ENCODE results near the gene MVB12B. TPM values are rescaled to one million over a fixed set of nuclear protein-coding genes. Genes with fewer than 3 reads are reported as not detected.

MVB12B gene
- total RNA-seq, 2 experiments from 2014 or later: 2.6 TPM

DNA sequence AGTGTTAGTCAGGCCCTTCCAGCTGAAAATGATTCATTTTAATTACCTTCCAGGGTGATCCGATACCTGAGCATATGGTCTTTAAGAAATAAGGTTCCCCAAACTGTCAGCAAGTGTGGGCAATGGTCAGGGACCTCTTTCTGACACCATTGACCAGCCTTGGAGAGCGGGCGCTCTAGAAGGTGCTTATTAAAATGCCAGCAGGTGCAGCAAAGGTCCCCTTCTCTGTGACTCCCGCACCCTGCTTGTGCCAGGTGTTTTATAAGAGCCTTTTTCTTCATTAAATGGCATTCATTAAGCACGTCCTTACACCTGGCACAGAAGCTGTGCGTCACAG, 85.3 kb downstream of the MVB12B start:
- Mint-ChIP-seq H3K27me3 (ENCODE audit: low read depth) (no peaks in the 10 kb centered on the region), H3K9me3 (no peaks in the 10 kb centered on the region), H3K27ac (peak overlapping the region; percentile 72), H3K36me3 (ENCODE audit: low read depth) (no peaks in the 10 kb centered on the region), H3K4me3 (peak overlapping the region; percentile 35), H3K4me1 (ENCODE audit: low read depth) (peaks cover 33% of the 10 kb centered on the region)
- CTCF ChIA-PET: interaction anchor here (1.1 to 1.8 kb wide), 2 partner anchors 13 to 80 kb away, joined by 3 to 5 read pairs; no protein-coding TSS in a partner anchor
- no peak for DNase-seq
- intact Hi-C loops (cut with micrococcal nuclease): loop anchor here (1.0 to 5.0 kb wide), 5 partner anchors 15 to 890 kb away; no protein-coding TSS in a partner anchor

DNA sequence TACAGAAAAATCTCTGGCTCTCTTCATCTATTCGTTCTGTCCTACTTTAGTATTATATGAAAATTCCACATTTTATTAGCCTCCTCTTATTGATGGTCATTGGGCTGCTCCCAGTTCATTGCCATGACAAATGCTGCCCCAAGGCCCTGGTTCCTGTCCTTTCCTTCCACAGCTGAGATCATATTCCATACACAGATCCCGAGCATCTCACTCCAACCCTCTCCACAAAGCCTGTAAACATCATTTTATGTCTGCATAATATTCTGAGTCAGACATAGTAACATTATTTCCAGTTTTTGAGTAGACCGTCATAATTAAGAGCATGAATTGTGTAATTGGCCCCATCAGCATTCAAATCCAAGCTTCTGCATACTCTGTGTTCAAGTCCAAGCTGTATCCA, 86.3 kb downstream of the MVB12B start:
- Mint-ChIP-seq H3K9me3 (no peaks in the 10 kb centered on the region), H3K36me3 (ENCODE audit: low read depth) (no peaks in the 10 kb centered on the region), H3K4me1 (ENCODE audit: low read depth) (peaks cover 33% of the 10 kb centered on the region), H3K27me3 (ENCODE audit: low read depth) (no peaks in the 10 kb centered on the region), H3K4me3 (no peak overlapping the region), H3K27ac (no peak overlapping the region)
- DNase-seq: no peak
- CTCF ChIA-PET: no interaction called here
- intact Hi-C loops (cut with micrococcal nuclease): loop anchor here (5.0 kb wide), 2 partner anchors 79 to 891 kb away; no protein-coding TSS in a partner anchor

DNA sequence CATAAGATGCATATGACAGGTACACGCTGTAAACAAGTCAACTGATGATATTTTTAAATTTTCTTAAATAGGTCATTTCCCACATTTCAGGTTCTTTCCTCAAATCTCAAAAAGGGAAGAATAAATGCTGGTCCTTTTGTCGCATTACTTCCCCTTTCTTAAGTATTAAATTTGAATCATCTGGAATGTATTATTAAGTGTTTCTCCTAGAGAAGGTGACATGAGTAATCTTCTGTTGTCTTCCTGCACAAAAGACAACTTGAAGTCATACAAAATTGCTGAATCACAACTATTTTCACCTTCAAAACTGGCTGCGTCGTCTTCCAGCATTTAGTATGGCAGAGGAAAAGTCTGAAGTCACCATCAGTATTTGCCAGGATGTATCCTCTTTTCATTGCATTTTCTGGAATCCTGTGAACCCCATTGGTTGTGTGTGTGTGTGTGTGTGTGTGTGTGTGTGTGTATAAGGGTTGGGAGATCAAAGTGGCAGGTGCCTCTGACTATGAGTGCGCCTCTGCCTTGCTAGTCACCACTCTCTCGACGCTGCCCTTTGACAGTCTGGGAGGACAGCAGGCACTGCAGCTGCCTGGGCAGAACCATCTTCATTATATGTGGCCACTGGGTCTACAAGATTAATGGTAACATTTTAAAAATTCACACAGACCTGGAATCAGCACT, 86.9 kb downstream of the MVB12B start:
- no peak for DNase-seq
- H3K36me3 Mint-ChIP-seq (ENCODE audit: low read depth): no peaks in the 10 kb centered on the region
- H3K4me3 Mint-ChIP-seq: no peak overlapping the region
- no peaks in the 10 kb centered on the region for H3K27me3 Mint-ChIP-seq (ENCODE audit: low read depth)
- H3K4me1 Mint-ChIP-seq (ENCODE audit: low read depth): peaks cover 33% of the 10 kb centered on the region
- no peak overlapping the region for H3K27ac Mint-ChIP-seq
- H3K9me3 Mint-ChIP-seq: no peaks in the 10 kb centered on the region
- CTCF ChIA-PET: interaction anchor here (0.7 to 1.1 kb wide), 2 partner anchors 15 to 100 kb away, joined by 3 read pairs; no protein-coding TSS in a partner anchor
- intact Hi-C loops (cut with micrococcal nuclease): loop anchor here (5.0 kb wide), 2 partner anchors 79 to 891 kb away; no protein-coding TSS in a partner anchor

DNA sequence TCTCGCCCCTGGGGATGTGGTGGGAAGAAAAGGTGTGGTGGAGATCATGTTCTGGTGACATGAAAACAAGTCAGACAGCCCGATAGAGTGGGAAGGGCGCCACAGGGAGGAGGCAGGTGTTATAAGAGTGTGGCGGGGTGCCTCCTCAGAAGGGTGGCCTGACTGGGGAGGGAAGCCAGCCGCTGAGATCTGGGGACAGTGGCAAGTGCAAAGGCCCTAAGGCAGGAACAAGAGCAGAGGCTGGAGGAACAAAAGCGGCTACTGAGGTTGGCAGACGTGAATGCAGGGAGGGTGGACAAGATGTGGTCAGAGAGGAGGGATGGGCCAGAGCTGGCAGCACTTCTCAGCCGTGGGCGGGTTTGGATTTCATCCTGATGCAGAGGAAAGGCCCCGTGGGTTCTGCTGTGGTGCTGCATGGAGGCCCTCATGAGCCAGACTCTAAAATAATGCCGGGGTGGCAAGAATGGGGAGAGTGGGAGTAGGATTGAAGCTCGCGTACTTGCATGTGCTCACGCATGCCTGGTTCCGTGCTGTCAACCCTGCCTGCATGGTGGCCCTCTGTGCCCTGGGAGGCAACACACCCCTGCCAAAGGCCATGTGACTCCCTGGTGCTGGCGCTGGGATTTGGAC, 89.2 kb downstream of the MVB12B start:
- Mint-ChIP-seq H3K9me3 (no peaks in the 10 kb centered on the region), H3K36me3 (ENCODE audit: low read depth) (no peaks in the 10 kb centered on the region), H3K27me3 (ENCODE audit: low read depth) (no peaks in the 10 kb centered on the region), H3K4me1 (ENCODE audit: low read depth) (peaks cover 25% of the 10 kb centered on the region), H3K4me3 (no peak overlapping the region), H3K27ac (no peak overlapping the region)
- intact Hi-C loops (cut with micrococcal nuclease): no loop called here
- CTCF ChIA-PET: no interaction called here
- no peak for DNase-seq

DNA sequence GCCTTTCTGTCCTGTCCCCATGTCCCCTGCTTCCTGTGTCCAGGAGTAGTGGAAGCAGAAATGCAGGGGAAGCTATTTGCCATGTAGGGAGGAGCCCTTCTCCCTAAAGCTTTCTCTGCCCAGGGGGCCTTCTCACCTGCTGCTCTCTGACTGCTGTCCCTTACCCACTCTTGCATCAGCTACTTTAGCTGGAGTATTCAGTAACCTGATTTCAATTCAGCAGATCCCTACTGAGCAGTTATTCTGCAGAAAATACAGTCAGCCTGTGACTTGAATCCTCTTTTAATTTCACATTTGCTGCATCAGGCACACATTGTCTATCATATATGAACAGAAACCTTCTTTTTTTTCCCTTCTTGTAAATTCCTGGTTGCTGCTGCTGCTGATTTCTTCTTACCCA, 90.4 kb downstream of the MVB12B start:
- no peaks in the 10 kb centered on the region for H3K27me3 Mint-ChIP-seq (ENCODE audit: low read depth)
- H3K9me3 Mint-ChIP-seq: no peaks in the 10 kb centered on the region
- peaks cover 16% of the 10 kb centered on the region for H3K4me1 Mint-ChIP-seq (ENCODE audit: low read depth)
- no peak overlapping the region for H3K27ac Mint-ChIP-seq
- no peak overlapping the region for H3K4me3 Mint-ChIP-seq
- DNase-seq: no peak
- CTCF ChIA-PET: no interaction called here
- no peaks in the 10 kb centered on the region for H3K36me3 Mint-ChIP-seq (ENCODE audit: low read depth)
- intact Hi-C loops (cut with micrococcal nuclease): no loop called here

DNA sequence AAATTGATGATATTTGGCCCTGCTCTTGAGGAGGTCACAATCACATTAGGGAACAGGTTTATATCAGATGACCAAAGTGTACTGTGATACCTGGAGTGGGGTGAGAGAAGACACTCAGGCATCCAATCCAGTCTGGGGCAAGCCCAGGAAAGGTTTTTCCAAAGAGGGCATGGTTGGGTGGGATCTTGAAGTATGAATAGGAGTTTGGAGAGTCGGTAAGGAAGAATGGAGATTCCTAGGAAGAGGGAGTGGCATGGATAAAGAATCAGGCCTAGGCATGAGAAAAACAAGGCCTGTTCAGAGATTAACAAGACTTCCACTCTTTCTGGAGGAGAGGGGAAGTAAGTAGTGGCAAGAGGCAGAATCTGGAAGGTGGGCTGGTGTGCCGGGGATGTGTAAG, 91.1 kb downstream of the MVB12B start:
- no peaks in the 10 kb centered on the region for H3K27me3 Mint-ChIP-seq (ENCODE audit: low read depth)
- no peaks in the 10 kb centered on the region for H3K9me3 Mint-ChIP-seq
- H3K4me1 Mint-ChIP-seq (ENCODE audit: low read depth): peaks cover 11% of the 10 kb centered on the region
- H3K27ac Mint-ChIP-seq: no peak overlapping the region
- CTCF ChIA-PET: no interaction called here
- DNase-seq: no peak
- H3K4me3 Mint-ChIP-seq: no peak overlapping the region
- intact Hi-C loops (cut with micrococcal nuclease): no loop called here
- H3K36me3 Mint-ChIP-seq (ENCODE audit: low read depth): no peaks in the 10 kb centered on the region

DNA sequence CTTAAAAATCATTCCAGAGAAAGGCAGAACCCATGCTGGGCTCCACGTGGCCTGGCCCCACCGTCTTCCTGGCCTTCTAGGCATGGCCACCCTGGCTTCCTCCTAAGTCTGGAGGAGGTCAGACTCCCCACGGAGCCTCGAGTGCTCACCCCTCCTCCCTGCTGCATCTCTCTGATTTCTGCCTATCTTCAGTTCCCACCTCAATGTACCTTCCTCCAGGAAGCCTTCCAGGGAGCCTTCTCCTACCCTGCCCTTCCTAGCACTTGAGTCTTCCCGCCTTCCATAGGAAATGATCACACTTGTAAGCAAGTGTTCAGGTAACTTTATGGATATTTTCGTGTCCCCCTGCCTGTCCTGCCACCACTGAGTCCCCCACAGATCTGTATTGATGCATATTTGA, 92.0 kb downstream of the MVB12B start:
- no peaks in the 10 kb centered on the region for H3K36me3 Mint-ChIP-seq (ENCODE audit: low read depth)
- no peak for DNase-seq
- no peak overlapping the region for H3K4me3 Mint-ChIP-seq
- no peak overlapping the region for H3K27ac Mint-ChIP-seq
- CTCF ChIA-PET: interaction anchor here (0.6 kb wide), 1 partner anchor 268 kb away, joined by 3 read pairs; no protein-coding TSS in a partner anchor
- H3K4me1 Mint-ChIP-seq (ENCODE audit: low read depth): peaks cover 12% of the 10 kb centered on the region
- H3K9me3 Mint-ChIP-seq: no peaks in the 10 kb centered on the region
- intact Hi-C loops (cut with micrococcal nuclease): no loop called here
- no peaks in the 10 kb centered on the region for H3K27me3 Mint-ChIP-seq (ENCODE audit: low read depth)

DNA sequence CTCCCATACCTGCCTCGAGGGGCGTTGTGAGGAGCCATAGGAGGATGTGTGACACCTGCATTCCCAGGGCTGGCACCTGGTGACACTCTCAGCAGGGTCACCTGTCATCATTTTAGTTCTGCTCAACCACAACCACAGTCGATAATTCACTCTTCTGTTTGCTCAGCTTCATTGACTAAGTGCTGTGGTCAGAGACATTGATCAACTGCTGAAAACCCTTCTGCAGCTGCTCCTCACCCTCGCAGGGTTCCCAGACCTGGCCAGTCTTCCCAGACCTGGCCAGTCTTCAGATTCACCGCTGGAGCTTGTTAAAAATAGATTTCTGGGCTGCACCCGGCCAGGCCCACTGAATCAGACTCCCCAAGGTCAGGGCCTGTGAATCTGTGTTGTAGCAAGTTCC, 92.8 kb downstream of the MVB12B start:
- H3K27ac Mint-ChIP-seq: no peak overlapping the region
- intact Hi-C loops (cut with micrococcal nuclease): no loop called here
- no peak for DNase-seq
- no peak overlapping the region for H3K4me3 Mint-ChIP-seq
- H3K4me1 Mint-ChIP-seq (ENCODE audit: low read depth): peaks cover 19% of the 10 kb centered on the region
- CTCF ChIA-PET: interaction anchor here (1.3 kb wide), 1 partner anchor 21 kb away, joined by 8 read pairs; no protein-coding TSS in a partner anchor
- no peaks in the 10 kb centered on the region for H3K27me3 Mint-ChIP-seq (ENCODE audit: low read depth)
- H3K36me3 Mint-ChIP-seq (ENCODE audit: low read depth): no peaks in the 10 kb centered on the region
- H3K9me3 Mint-ChIP-seq: no peaks in the 10 kb centered on the region

DNA sequence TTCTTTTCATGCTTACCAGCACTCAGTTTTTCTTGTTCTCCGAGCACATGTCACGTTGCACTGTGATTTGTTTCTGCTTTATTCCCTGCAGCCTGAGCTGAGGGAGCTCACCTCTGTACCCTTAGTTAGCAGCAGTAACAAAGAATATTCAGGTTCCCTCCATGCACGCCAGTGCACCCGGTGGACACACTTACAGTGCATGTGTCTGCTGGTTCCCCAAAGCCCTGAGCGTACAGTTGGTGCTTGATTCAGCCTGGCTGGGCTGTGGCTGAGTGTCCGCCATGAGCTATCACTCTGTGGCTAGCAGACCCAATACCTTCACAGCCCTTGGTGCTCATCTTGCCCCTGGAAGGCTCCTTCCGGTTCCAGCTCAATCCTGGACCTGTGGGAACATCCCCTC, 93.5 kb downstream of the MVB12B start:
- intact Hi-C loops (cut with micrococcal nuclease): no loop called here
- CTCF ChIA-PET: interaction anchor here (0.6 to 1.3 kb wide), 3 partner anchors 22 to 979 kb away, joined by 4 to 8 read pairs (median 5); no protein-coding TSS in a partner anchor
- H3K27ac Mint-ChIP-seq: no peak overlapping the region
- peaks cover 21% of the 10 kb centered on the region for H3K4me1 Mint-ChIP-seq (ENCODE audit: low read depth)
- H3K9me3 Mint-ChIP-seq: no peaks in the 10 kb centered on the region
- no peak for DNase-seq
- no peaks in the 10 kb centered on the region for H3K27me3 Mint-ChIP-seq (ENCODE audit: low read depth)
- no peaks in the 10 kb centered on the region for H3K36me3 Mint-ChIP-seq (ENCODE audit: low read depth)
- H3K4me3 Mint-ChIP-seq: no peak overlapping the region

DNA sequence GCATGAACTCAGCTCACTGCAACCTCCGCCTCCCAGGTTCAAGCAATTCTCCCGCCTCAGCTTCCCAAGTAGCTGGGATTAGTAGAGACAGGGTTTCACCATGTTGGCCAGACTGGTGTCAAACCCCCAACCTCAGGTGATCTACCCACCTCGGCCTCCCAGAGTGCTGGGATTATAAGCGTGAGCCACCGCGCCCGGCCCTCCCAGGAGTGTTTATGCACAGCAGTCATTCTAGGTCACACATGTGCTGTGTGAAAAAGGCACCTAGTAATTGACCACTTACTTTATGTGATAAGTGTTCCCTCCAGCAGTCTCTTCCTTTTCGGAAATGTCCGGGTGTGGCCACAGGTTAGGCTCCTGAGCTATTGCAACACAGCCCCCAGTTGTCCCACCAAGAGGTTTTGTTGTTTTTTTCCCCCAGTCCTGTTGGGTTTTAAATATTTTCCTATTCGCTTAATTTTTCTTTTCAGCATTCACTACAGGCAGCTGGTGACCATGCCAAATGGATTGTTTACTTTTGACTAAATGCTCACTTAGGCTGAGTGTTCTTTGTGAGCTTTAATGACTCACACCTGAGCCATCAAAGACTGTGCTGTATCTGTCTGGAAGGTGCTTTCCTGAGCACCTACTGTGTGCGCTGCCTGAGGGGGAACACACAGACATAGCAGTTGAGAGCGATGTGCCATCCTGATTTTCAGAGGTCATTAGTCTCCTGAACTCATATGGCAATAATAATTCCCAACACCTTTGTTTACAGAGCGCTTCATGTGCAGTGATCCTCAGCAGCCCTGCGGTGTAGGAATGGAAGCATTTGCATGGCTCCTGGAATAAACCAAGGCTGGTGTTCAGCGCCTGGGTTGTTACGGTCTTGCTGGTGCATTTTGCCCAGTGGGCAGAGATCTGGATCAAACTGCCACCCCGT, 94.3 kb downstream of the MVB12B start:
- H3K4me3 Mint-ChIP-seq: no peak overlapping the region
- no peaks in the 10 kb centered on the region for H3K9me3 Mint-ChIP-seq
- CTCF ChIA-PET: interaction anchor here (0.6 to 1.3 kb wide), 3 partner anchors 22 to 980 kb away, joined by 4 to 8 read pairs (median 5); no protein-coding TSS in a partner anchor
- no peaks in the 10 kb centered on the region for H3K36me3 Mint-ChIP-seq (ENCODE audit: low read depth)
- H3K4me1 Mint-ChIP-seq (ENCODE audit: low read depth): peaks cover 21% of the 10 kb centered on the region
- intact Hi-C loops (cut with micrococcal nuclease): no loop called here
- DNase-seq: no peak
- no peaks in the 10 kb centered on the region for H3K27me3 Mint-ChIP-seq (ENCODE audit: low read depth)
- H3K27ac Mint-ChIP-seq: no peak overlapping the region

DNA sequence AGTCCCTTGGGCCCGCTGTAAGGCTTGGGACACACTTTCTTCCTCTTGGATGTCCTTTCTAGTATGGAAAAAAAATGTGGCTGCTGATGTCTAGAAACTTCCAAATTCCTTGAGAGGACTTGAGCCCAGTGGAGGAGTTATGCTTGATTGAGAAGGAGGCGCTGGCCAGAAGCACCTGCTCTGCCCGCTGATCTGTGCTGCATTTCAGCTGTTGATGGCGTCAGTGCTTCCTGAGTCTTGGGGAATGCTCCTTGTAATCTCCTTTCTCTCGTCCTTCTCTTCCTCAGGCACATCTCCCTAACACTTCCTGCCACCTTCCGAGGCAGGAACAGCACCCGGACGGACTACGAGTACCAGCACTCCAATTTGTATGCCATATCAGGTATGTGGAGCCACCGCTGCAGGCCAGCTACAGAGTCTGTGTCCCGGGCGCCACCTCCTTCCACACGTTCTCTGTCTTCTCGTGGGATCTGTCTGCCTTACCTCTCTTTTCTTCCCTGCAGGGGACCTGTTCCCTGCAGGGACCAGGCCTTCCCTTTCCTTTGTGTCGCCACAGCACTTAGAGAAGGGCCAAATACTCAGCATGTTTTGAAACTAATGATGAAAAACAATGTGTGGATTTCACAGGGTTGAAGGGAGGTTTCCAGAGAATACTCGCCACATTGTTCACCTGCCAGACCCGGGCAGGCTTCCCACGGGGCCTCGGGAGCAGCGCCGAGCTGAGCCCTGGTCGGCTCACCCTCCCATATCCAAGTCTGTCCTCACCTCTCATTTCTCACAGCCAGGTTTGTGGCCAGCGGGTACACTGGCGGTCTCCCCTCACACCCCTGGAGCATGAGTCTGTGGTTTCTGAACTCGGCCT, 95.2 kb downstream of the MVB12B start:
- H3K27ac Mint-ChIP-seq: no peak overlapping the region
- CTCF ChIA-PET: interaction anchor here (0.5 to 1.1 kb wide), 2 partner anchors 70 to 194 kb away, joined by 3 to 4 read pairs; no protein-coding TSS in a partner anchor
- H3K27me3 Mint-ChIP-seq (ENCODE audit: low read depth): no peaks in the 10 kb centered on the region
- no peaks in the 10 kb centered on the region for H3K9me3 Mint-ChIP-seq
- H3K4me3 Mint-ChIP-seq: no peak overlapping the region
- intact Hi-C loops (cut with micrococcal nuclease): no loop called here
- no peaks in the 10 kb centered on the region for H3K36me3 Mint-ChIP-seq (ENCODE audit: low read depth)
- H3K4me1 Mint-ChIP-seq (ENCODE audit: low read depth): peaks cover 21% of the 10 kb centered on the region
- no peak for DNase-seq

Data from activated naive CD4-positive, alpha-beta T cell treated with anti-CD3 and anti-CD28 coated beads for 36 hours (primary cell).